Stimulated activated CD8-positive, alpha-beta memory T cell treated with anti-CD3 and anti-CD28 coated beads, Interleukin-4, amount 100 ng/mL, for 24 hours (primary cell): ENCODE data around the gene TAF1C.
A peak's percentile ranks its signal among the peaks of the same experiment; 100 is the strongest.
"Not testable (repeated sequence)": the region's sequence is repeated elsewhere in the genome, so short reads cannot be mapped to it uniquely, and the experiment has no call there.

Experiments used
- DNase-seq: peaks from one replicate; pipeline ENCODE4 v3.0.0-alpha.2; 2020; ENCODE audit warnings: low read depth

TAF1C gene, protein sequence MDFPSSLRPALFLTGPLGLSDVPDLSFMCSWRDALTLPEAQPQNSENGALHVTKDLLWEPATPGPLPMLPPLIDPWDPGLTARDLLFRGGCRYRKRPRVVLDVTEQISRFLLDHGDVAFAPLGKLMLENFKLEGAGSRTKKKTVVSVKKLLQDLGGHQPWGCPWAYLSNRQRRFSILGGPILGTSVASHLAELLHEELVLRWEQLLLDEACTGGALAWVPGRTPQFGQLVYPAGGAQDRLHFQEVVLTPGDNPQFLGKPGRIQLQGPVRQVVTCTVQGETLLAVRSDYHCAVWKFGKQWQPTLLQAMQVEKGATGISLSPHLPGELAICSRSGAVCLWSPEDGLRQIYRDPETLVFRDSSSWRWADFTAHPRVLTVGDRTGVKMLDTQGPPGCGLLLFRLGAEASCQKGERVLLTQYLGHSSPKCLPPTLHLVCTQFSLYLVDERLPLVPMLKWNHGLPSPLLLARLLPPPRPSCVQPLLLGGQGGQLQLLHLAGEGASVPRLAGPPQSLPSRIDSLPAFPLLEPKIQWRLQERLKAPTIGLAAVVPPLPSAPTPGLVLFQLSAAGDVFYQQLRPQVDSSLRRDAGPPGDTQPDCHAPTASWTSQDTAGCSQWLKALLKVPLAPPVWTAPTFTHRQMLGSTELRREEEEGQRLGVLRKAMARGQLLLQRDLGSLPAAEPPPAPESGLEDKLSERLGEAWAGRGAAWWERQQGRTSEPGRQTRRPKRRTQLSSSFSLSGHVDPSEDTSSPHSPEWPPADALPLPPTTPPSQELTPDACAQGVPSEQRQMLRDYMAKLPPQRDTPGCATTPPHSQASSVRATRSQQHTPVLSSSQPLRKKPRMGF

DNA sequence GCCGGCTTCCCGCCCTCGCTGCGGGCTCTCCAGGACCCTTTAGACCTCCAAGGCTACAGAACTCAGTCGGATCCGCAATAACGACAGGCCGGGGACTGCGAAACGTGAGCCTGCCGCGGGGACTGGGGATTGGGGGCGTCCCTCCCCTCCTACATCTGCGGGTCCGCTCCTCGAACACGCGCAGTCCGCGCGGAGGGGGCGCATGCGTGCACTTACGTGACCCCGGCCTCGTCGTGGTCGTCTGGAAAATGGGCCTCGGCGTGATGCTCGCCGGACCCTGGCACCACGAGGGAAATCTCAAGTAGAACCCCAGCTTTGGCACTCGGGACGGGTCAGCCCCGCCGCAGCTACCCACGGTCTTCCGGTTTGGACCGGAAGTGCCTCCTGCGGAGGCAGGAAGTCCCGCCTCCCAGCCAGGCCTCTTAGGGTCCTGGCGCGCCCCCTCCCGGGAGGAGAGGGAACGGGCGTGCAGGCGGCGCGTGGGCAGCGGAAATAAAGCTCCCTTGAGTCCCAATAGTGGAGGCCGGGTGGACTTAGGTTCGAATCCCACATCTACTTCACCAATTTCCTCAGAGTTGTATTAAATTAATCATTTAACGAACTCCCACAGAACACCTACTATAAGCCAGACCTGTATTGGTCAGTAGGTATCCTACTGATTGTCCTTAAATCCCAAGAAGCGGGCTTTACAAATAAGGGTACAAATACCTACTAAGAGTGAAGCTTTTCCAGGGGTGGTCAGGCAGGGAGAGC, at the start of gene TAF1C:
Gene TAF1C, minus strand, starts transcription at position 373 of the 753 bp plus-strand sequence. CDS start 2,069 bp downstream, outside the sequence.
- DNase-seq, result peak; percentile 86

- no peak for DNase-seq
These were observed 47.7 kb upstream of the TAF1C start for GRCh38 chr16:84234321-84235241.

DNA sequence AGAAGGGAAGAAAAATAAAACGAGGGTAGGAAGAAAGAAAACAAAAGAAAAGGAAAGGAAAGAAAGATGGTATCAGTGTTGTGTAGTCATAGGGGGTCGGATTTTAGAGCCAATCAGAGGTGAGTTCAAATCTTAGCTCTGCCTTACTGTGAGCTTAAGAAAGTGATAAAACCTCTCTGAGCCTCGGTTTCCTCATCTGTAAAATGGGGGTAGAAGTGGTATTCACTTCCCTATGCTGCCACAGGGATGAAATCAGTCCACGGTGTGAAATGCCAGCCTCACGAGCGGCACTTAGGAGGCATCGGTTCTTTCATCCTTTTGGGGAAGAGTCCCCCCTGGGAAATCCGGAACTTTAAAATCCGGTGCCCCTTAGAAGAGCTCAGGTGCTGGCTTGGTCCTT, 46.9 kb upstream of the TAF1C start:
- no peak for DNase-seq

DNA sequence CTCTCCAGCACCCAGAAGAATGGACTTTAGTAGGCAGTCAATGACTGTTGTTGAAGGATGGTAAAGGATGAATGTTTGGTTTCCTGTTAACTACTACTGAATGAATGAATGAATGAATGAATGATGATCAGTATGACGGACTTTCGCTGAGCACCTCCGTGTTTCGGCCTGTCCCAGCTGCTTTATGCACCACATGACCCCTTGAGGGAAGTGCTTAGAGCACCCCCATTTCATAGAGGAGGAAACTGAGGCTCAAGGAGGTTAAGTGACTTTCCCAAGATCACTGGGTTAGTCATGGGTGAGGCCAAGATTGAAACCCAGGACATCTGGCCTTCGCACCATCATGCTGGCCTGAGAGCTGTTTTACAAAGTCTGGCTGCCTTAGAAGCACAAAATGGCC, 46.1 kb upstream of the TAF1C start:
- no peak for DNase-seq

GRCh38 chr16:84232060-84232459, 45.2 kb upstream of the TAF1C start:
- no peak for DNase-seq

GRCh38 chr16:84229471-84229870, 42.6 kb upstream of the TAF1C start:
- DNase-seq, result no peak

DNA sequence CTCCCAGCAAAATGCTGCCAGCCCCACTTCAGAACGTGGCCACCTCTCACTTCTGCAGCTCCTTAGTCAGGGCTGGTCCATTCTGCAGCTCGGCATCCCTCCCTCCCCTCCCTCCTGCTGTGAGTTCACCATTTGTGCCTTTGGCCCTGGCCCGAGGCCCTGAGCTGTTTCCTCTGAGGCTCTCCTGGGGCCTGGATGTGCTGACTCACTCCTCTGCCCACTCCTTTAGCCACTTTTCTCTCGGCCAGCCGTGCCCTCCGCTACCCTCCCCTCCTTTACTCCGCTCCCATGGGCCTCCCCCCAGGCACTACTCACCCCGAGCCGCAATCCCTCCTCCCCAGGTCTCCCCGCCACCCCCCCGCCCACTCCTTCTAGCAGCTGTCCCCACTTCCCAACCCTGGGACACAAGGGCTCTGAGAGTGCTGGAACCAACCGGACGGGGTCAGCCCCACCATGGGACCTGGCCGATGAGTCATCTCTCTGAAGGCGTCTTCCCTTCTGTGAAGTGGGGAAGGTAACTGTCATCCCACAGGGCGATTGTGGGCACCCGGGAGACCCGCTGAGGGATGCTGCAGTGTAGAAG, 41.5 kb upstream of the TAF1C start:
- DNase-seq, result no peak

DNA sequence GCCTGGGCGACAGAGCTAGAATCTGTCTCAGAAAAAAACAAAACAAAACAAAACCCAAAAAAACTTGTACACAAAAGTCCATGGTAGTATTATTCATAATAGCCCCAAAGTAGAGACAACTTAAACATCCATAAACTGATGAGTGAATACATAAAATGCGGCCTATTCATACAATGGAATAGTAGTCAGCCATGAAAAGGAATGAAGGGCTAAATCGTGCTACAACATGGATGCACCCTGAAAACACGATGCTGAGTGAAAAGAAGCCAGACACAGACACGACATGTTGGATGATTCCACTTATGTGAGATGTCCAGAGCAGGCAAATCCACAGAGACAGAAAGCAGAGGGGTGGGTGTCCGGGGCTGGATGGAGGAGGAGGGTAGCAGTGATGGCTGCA, 40.7 kb upstream of the TAF1C start:
- no peak for DNase-seq

DNA sequence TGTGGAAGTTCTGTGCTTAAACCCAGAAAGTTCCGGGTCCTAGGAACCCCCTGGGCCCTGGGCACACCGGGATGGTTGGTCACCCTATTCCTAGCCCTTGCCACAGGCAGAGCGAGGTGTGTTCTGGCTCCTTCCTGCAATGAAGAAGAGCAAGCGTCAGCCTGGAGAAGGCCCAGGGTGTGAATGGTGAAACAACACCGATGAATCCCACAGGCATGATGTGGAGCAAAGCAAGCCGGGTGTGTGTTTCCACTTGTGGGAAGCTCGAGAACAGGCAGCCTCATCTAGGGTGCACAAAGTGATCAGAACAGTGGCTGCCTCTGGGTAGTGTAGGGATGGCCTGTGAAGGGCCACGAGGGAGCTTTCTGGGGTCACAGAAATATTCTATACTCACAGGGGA, 39.2 kb upstream of the TAF1C start:
- no peak for DNase-seq

DNA sequence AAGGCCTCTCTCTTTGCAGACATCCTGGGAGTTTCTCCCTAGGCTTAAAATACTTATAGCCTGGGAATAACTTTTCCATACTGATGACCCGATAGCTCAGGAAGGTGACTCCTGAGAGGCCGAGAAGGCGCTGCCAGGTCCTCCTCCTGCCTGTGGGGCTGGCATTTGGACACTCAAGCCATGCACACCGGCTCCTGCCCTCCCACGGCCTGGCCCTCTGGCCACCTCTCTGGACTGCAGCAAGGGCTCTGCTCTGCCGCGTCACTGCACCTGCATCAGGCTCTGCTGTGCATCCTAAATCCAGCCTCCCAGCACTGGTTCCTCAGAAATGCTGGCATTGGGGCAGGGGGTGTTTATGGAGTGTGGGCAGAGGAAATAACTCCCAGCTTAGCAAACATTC, 38.7 kb upstream of the TAF1C start:
- no peak for DNase-seq

DNA sequence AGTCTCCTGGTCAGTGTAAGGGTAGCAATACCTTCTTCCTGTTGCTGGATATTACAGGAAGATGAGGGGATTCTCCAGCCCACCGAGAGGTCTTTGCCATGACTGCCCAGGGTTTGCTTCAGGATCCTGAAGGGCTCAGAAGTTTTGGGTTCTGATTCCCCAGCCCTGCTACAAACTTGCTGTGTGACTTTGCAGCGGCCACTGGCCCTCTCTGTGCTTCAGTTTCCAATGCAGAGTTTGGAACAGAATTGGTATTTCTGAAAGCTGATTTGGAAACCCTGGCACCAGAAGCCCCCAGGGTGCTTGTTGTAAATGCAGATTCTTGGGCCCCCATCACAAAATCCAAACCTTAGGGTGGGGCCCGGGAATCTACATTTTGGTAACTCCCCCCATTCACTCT, 38.3 kb upstream of the TAF1C start:
- DNase-seq, result no peak

DNA sequence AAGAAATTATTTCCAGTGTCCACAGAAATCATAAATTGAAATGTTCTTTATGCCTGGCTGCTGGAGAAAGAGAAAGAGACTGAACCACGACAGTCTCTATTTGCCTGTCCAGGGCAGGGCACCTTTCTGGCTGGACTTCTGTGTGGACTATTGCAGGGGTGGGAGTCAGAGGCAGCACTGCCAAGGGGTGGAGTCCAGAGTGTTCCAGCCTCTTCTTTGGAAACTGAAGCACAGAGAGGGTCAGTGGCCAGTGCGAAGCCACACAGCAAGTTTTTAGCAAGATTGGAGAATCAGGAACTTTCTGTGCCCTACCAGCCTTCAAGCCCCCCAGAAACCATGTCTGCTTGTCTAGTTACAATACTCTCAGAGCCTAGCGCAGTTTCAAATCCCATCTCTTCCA, 37.7 kb upstream of the TAF1C start:
- no peak for DNase-seq

DNA sequence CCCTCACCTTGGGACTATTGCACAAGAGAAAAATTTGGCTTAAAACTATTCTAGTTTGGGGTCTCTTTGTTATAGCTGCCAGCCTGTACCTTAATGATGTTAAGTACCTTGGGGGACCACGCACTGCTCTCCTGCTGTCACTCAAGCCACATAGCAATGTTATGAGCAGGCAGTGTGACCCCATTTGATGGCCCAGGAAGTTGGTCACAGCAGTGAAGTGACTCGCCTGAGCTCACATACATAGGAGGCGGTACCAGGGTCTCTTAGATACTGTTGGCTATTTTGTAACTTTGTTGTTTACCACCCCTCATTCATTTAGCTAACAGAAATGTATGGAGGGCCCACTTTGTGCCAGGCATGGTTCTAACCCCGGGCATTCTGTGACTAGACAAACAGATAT, 36.6 kb upstream of the TAF1C start:
- no peak for DNase-seq

- no peak for DNase-seq
These were observed 34.0 kb upstream of the TAF1C start for GRCh38 chr16:84220851-84221250.

DNA sequence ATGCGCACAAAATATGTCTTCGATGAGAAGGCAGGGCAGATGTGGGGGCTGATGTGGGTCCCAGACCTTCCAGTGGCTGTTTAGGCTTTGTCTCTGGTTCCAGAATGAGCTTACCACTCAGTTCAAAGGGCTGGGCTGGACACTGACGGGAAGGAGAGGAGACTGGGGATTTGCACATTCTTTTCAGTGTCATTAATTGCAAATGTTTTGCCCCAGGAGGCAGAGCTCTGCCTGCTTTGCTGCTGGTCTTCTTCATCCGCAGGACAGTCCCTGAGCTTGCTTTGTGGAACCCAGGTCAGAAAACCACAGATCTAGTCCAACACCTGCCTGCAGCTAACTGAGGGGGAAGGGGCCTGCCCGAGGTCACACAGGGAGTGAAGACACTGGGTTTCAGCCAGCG, 32.1 kb upstream of the TAF1C start:
- no peak for DNase-seq

- no peak for DNase-seq
These were observed 31.4 kb upstream of the TAF1C start for GRCh38 chr16:84218176-84218823.

GRCh38 chr16:84216144-84216543, 29.3 kb upstream of the TAF1C start:
- DNase-seq, result not testable (repeated sequence)

DNA sequence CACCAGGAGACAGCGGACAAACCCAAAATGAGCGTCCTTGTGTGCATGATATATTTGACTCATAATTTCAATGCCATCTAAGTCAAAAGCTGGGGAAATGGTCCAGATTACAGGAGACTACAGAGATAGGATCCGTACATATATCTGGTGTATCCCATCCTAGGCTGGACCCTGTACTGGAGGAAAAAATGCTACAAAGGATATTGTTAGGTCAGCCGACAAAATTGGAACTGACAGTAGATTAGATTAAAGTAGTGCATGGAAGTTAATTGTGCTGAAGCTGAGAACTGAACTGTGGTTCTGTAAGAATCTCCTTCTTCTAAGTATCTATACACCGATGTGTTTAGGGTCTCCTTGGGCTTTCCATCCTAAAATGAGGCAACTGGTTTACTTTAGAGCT, 28.7 kb upstream of the TAF1C start:
- no peak for DNase-seq

GRCh38 chr16:84214451-84215066, 27.7 kb upstream of the TAF1C start:
- no peak for DNase-seq

- no peak for DNase-seq
These were observed 25.8 kb upstream of the TAF1C start for GRCh38 chr16:84212631-84213030.
